Esophagus muscularis mucosa (tissue), 4 donors: Measurements from ENCODE around the gene APOC4. TPM values are rescaled to one million over a fixed set of nuclear protein-coding genes. Genes with fewer than 3 reads are reported as not detected.
A peak's percentile ranks its signal among the peaks of the same experiment; 100 is the strongest.

ENCODE experiments used
- DNase-seq: peaks from one replicate; pipeline ENCODE4 v3.0.0-alpha.2; 2017; ENCODE audit errors: extremely low spot score
- H3K27ac ChIP-seq, 4 donors: fragments of 200-600 bp; sonication (generic); replicated peaks in 1 of 4; 1 replicate in 3 of 4; 2 replicates in 1 of 4; pipeline ENCODE4 v1.5.1; 2016 to 2019; ENCODE audit warnings: mild to moderate bottlenecking in 1 of 4
- H3K27me3 ChIP-seq, 4 donors: fragments of 200-600 bp; sonication (generic); one replicate each; pipeline versions ENCODE4 v1.5.1 to v1.6.0; 2016 to 2019
- H3K36me3 ChIP-seq, 4 donors: fragments of 200-600 bp; sonication (generic); one replicate each; pipeline ENCODE4 v1.5.1; 2016 to 2019
- H3K4me1 ChIP-seq, 4 donors: fragments of 200-600 bp; sonication (generic); one replicate each; pipeline ENCODE4 v1.5.1; 2016 to 2019
- H3K4me3 ChIP-seq, 4 donors: fragments of 200-600 bp; sonication (generic); 1 replicate in 2 of 4; 2 replicates in 2 of 4; pipeline ENCODE4 v1.5.1; 2016 to 2019; ENCODE audit warnings: mild to moderate bottlenecking in 4 of 4, moderate library complexity in 1 of 4
- H3K9me3 ChIP-seq, 4 donors: fragments of 200-600 bp; sonication (generic); 1 replicate in 3 of 4; 2 replicates in 1 of 4; pipeline ENCODE4 v1.5.1; 2016 to 2019
- EP300 ChIP-seq: sonication (generic); formaldehyde crosslinking; IDR thresholded peaks from one replicate; pipeline ENCODE4 v1.6.1; 2017; ENCODE audit warnings: antibody characterized with exemption
- POLR2A ChIP-seq: fragments of 450-650 bp; IDR thresholded peaks from one replicate; pipeline ENCODE4 v1.6.1; 2017; ENCODE audit warnings: antibody characterized with exemption, moderate library complexity, mild to moderate bottlenecking, low read depth
- POLR2AphosphoS5 ChIP-seq, 2 donors: sonication (generic); formaldehyde crosslinking; IDR thresholded peaks; one replicate each; pipeline ENCODE4 v1.6.1; 2017; ENCODE audit warnings: antibody characterized with exemption in 2 of 2
- WGBS: methylation state at CpG from one replicate; pipeline ENCODE4 v1.1.5; 2018; 5-methylcytosine and 5-hydroxymethylcytosine counted together
- intact Hi-C: fragments of 100-400 bp; cut with DNase I; formaldehyde crosslinking; loops from one replicate; pipeline ENCODE4 v1.15.1; 2023
- total RNA-seq, 4 donors: library from RNA; depleted of rRNA; stranded (reverse); fragments of >200 nt; gene quantifications; one replicate each; pipeline versions ENCODE4 v1.1.0 to v1.2.1, GENCODE V29; 2016
- TF ChIP-seq, protein P1 (sequence below), 3 experiments: fragments of 200-600 bp in 2 of 3; fragments of 450-650 bp in 1 of 3; sonication (generic) in 2 of 3; IDR thresholded peaks; one replicate each; pipeline ENCODE4 v1.5.1; 2017 to 2019; ENCODE audit warnings: antibody characterized with exemption in 3 of 3, mild to moderate bottlenecking in 2 of 3, moderate library complexity in 1 of 3

Gene APOC4
- total RNA-seq, 4 donors from 2014 or later = not detected

DNA sequence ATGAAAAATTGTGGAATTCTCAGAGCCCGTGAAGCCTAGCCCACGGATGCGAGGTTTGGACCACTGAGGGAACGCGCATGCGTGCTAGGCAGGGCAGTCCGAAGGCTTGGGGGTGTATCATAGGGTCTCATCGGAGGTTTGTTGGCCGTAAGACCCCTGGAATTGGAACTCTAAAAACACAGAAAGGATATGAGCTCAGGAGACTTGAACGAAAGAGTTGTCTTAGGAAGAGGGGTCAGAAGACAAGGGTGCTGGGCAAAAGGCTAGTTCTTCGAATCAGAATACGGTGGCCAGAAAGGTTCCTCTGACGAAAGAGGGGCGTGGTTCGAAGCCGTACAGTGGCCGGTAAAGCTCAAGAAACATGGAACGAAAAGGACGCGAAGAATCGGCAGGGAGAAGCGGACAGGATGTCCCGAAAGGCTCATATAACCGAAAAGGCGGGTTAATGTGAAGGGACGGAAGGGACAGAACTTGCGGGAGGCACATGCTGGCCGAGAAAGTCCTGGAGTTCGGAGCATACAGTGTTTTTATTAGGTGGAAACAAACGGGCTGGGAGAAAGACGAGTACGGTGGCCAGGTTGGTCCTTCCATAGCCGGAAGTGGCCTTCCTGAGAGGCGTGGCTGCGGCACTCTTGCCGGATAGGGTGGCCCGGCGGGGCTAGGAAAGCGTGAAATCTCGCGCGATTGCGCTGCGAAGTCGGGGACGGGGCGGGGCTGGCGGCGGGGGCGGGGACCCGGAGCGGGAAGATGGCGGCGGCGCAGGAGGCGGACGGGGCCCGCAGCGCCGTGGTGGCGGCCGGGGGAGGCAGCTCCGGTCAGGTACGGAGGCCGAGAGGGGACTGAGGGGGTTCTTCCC, 12.8 kb downstream of the APOC4 start, which contains the start of gene CLPTM1:
Gene CLPTM1, plus strand, starts transcription at position 732 of the 856 bp plus-strand sequence. Its CDS starts 16 bp downstream, at position 748.
- Histone ChIP-seq H3K27ac (peak within 1 kb of the TSS; percentile 81 to 93 (median 90)), H3K27me3 (no peaks in the 10 kb centered on the region), H3K36me3 (peaks cover 0 to 19% (median 11%) of the 10 kb centered on the region in 4 donors), H3K4me3 (peak within 1 kb of the TSS; percentile 69 to 99 (median 92)), H3K9me3 (no peaks in the 10 kb centered on the region), H3K4me1 (peaks cover 37 to 76% (median 70%) of the 10 kb centered on the region in 4 donors)
- 1% methylated on average over 65 of the region's 65 CpGs for WGBS
- DNase-seq = peak; percentile 99
- intact Hi-C loops = no loop called here
- TF ChIP-seq POLR2AphosphoS5 (IDR thresholded peaks at IDR 0.05) = peak; percentile 88 to 93
- TF ChIP-seq, protein P1, sequence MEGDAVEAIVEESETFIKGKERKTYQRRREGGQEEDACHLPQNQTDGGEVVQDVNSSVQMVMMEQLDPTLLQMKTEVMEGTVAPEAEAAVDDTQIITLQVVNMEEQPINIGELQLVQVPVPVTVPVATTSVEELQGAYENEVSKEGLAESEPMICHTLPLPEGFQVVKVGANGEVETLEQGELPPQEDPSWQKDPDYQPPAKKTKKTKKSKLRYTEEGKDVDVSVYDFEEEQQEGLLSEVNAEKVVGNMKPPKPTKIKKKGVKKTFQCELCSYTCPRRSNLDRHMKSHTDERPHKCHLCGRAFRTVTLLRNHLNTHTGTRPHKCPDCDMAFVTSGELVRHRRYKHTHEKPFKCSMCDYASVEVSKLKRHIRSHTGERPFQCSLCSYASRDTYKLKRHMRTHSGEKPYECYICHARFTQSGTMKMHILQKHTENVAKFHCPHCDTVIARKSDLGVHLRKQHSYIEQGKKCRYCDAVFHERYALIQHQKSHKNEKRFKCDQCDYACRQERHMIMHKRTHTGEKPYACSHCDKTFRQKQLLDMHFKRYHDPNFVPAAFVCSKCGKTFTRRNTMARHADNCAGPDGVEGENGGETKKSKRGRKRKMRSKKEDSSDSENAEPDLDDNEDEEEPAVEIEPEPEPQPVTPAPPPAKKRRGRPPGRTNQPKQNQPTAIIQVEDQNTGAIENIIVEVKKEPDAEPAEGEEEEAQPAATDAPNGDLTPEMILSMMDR (IDR thresholded peaks at IDR 0.05) = peak in 1 of 3 experiments; percentile 26
- peak; percentile 20 for TF ChIP-seq EP300
- peak; percentile 28 for TF ChIP-seq POLR2A

DNA sequence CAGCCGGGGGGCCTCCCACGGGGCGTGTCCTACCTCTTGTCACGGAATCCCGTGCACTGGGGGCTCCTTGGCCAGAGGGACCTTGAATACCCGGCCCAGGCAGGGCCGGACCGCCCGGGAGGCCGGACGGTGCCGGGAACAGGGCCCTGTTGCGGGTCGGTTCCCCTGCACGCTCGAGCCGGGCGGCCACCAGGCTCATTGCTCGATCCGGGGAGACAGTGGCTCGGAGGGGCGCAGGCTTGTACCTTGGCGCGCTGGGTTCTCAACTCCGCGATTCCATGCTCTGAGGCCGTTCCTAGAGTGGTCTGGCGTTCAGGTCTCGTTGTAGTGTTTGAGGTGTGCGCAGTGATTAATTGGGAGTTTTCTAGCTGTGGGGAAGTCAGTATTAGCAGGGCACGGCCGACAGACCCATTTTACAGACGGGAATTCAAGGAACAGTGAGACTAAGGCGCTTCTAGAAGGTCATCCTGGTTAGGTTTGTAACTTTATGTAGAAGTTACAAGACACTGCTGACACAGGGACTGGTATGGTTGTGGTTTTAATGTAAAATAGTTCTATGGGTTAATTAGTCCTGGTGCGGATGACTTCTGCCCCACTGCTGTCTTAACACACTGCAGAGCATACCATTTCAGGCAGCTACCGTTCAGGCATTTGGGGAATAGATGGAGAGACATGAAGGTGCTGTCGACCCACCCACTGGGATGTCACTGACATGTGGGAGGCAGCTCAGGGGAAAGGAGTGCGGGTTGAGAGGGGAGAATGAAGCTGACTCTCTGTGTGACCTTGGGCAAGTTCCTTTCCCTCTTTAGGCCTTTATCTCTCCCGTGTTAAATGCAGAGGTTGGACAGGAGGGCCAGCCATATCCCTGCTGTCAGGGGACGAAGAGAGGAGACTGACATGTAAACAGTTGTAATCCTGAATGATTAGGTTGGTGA, 13.7 kb downstream of the APOC4 start:
- TF ChIP-seq POLR2AphosphoS5 (IDR thresholded peaks at IDR 0.05) (no peak), EP300 (no peak), POLR2A (no peak)
- TF ChIP-seq, protein P1 (IDR thresholded peaks at IDR 0.05) = no peak
- Histone ChIP-seq H3K27me3 (no peaks in the 10 kb centered on the region), H3K4me3 (peak overlapping the region; percentile 69 to 99 (median 92)), H3K9me3 (no peaks in the 10 kb centered on the region), H3K4me1 (peaks cover 40 to 81% (median 73%) of the 10 kb centered on the region in 4 donors), H3K27ac (peak overlapping the region; percentile 81 to 93 (median 90)), H3K36me3 (peaks cover 0 to 19% (median 8%) of the 10 kb centered on the region in 4 donors)
- no peak for DNase-seq
- intact Hi-C loops = no loop called here
- 7% methylated on average over 14 of the region's 40 CpGs for WGBS

DNA sequence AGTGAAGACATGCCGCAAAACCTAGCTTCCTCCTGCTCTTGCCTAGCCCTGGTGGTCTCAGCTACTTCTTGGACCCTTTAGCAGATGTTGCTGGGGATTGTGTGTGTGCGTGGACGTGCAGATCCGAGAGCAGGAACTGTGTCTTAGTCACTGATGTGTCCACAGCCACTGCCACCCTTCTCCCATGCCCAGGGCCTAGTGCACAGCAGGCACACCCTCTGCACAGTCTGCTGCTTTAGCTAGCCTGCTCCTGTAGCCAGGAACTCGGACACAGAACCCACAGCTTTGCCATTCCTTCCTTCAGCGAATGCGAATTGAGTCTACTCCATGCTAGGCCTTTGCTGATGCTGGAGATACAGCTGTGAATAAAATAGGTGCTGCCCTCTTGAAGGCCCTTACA, 15.5 kb downstream of the APOC4 start:
- WGBS = 77% methylated on average over 7 of the region's 7 CpGs
- intact Hi-C loops = no loop called here
- H3K27ac ChIP-seq = no peak overlapping the region
- H3K4me3 ChIP-seq = no peak overlapping the region
- no peaks in the 10 kb centered on the region for H3K9me3 ChIP-seq
- peaks cover 35 to 68% (median 61%) of the 10 kb centered on the region in 4 donors for H3K4me1 ChIP-seq
- TF ChIP-seq EP300 (no peak), POLR2A (no peak), POLR2AphosphoS5 (IDR thresholded peaks at IDR 0.05) (no peak)
- TF ChIP-seq, protein P1 (IDR thresholded peaks at IDR 0.05) = no peak
- DNase-seq = no peak
- peaks cover 7 to 34% (median 21%) of the 10 kb centered on the region in 4 donors for H3K36me3 ChIP-seq
- H3K27me3 ChIP-seq = no peaks in the 10 kb centered on the region

DNA sequence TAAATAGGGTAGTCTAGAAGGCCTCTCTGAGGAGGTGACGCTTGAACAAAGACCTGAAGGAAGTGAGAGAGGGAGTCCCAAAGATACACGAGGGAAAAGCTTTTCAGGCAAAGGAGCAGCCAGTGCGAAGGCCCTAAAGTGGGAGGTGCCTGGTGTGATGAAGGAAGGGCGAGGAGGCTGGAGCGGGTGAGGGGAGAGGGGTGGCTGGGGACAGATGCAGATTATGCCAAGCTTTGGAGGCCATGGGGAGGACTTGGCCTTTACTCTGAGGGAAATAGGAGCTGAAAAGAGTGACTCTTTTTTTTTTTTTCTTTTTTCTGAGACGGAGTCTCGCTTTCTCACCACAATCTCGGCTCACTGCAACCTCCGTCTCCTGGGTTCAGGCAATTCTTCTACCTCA, 16.1 kb downstream of the APOC4 start:
- intact Hi-C loops = no loop called here
- H3K36me3 ChIP-seq = peaks cover 13 to 34% (median 27%) of the 10 kb centered on the region in 4 donors
- no peak overlapping the region for H3K27ac ChIP-seq
- no peak for DNase-seq
- TF ChIP-seq POLR2A (no peak), EP300 (no peak), POLR2AphosphoS5 (IDR thresholded peaks at IDR 0.05) (no peak)
- TF ChIP-seq, protein P1 (IDR thresholded peaks at IDR 0.05) = no peak
- H3K4me3 ChIP-seq = no peak overlapping the region
- 81% methylated on average over 9 of the region's 9 CpGs for WGBS
- H3K9me3 ChIP-seq = no peaks in the 10 kb centered on the region
- H3K27me3 ChIP-seq = no peaks in the 10 kb centered on the region
- peaks cover 35 to 68% (median 58%) of the 10 kb centered on the region in 4 donors for H3K4me1 ChIP-seq
